Liver (tissue), 9 donors: Measurements from ENCODE around the gene BCAS2. TPM values are rescaled to one million over a fixed set of nuclear protein-coding genes. Genes with fewer than 3 reads are reported as not detected.

Experiments
- DNase-seq: peaks from one replicate; pipeline ENCODE4 v3.0.0-alpha.2; 2017; ENCODE audit warnings: low spot score
- H3K27ac ChIP-seq, 2 donors: one replicate each; pipeline ENCODE4 v1.7.0; 2013; ENCODE audit warnings: inconsistent platforms in 2 of 2, low read length in 2 of 2, control low read depth in 1 of 2, low read depth in 1 of 2, mild to moderate bottlenecking in 1 of 2
- H3K27me3 ChIP-seq, 4 donors: one replicate each; pipeline versions ENCODE4 v1.6.1 to v1.7.0; 2013; ENCODE audit warnings: low read length in 3 of 4, inconsistent platforms in 1 of 4, mild to moderate bottlenecking in 1 of 4, moderate library complexity in 1 of 4; ENCODE audit not compliant: control insufficient read depth in 4 of 4, insufficient read depth in 4 of 4
- H3K36me3 ChIP-seq, 4 donors: one replicate each; pipeline versions ENCODE4 v1.6.1 to v1.7.0; 2013; ENCODE audit warnings: low read length in 3 of 4, mild to moderate bottlenecking in 3 of 4, low read depth in 1 of 4, moderate library complexity in 1 of 4; ENCODE audit not compliant: control insufficient read depth in 4 of 4, insufficient read depth in 3 of 4
- H3K4me1 ChIP-seq, 4 donors: one replicate each; pipeline versions ENCODE4 v1.6.1 to v1.7.0; 2013; ENCODE audit warnings: low read length in 3 of 4, mild to moderate bottlenecking in 3 of 4, moderate library complexity in 1 of 4; ENCODE audit not compliant: control insufficient read depth in 4 of 4, insufficient read depth in 4 of 4
- H3K4me3 ChIP-seq, 3 donors: one replicate each; pipeline versions ENCODE4 v1.6.1 to v1.7.0; 2013; ENCODE audit warnings: low read length in 3 of 3, control low read depth in 1 of 3, low read depth in 1 of 3, mild to moderate bottlenecking in 1 of 3
- H3K9ac ChIP-seq, 2 donors: one replicate each; pipeline ENCODE4 v1.7.0; 2013; ENCODE audit warnings: low read length in 2 of 2, mild to moderate bottlenecking in 2 of 2, moderate library complexity in 2 of 2, control low read depth in 1 of 2, low read depth in 1 of 2
- H3K9me3 ChIP-seq, 4 donors: one replicate each; pipeline versions ENCODE4 v1.6.1 to v1.7.0; 2013; ENCODE audit warnings: low read length in 3 of 4; ENCODE audit not compliant: control insufficient read depth in 4 of 4
- ATF3 ChIP-seq: IDR thresholded peaks from 2 replicates; pipeline ENCODE4 v1.6.1; 2016; ENCODE audit warnings: antibody characterized with exemption
- CTCF ChIP-seq: fragments of 150-350 bp; IDR thresholded peaks from 2 replicates; pipeline ENCODE4 v1.5.1; 2017; ENCODE audit warnings: improper control_type of control experiment, low read depth, low read length; ENCODE audit not compliant: missing input control
- EGR1 ChIP-seq, 2 donors: IDR thresholded peaks; 2 replicates each; pipeline ENCODE4 v1.6.1; 2016 to 2018; ENCODE audit warnings: antibody characterized with exemption in 2 of 2, low read depth in 2 of 2
- FOXA1 ChIP-seq: IDR thresholded peaks from 2 replicates; pipeline ENCODE4 v1.6.1; 2016; ENCODE audit warnings: antibody characterized with exemption
- FOXA2 ChIP-seq: IDR thresholded peaks from 2 replicates; pipeline ENCODE4 v1.6.1; 2016; ENCODE audit warnings: antibody characterized with exemption
- GABPA ChIP-seq, 2 donors: IDR thresholded peaks in 1 of 2; conservative IDR thresholded peaks in 1 of 2; 2 replicates each; pipeline ENCODE4 v1.6.1; 2016; ENCODE audit warnings: antibody characterized with exemption in 2 of 2, mild to moderate bottlenecking in 1 of 2, moderate library complexity in 1 of 2
- HNF4A ChIP-seq, 2 donors: conservative IDR thresholded peaks; 2 replicates each; pipeline ENCODE4 v1.6.1; 2016; ENCODE audit warnings: antibody characterized with exemption in 2 of 2, mild to moderate bottlenecking in 2 of 2
- HNF4G ChIP-seq: IDR thresholded peaks from 2 replicates; pipeline ENCODE4 v1.6.1; 2016; ENCODE audit warnings: antibody characterized with exemption
- JUND ChIP-seq, 2 donors: IDR thresholded peaks; 2 replicates each; pipeline ENCODE4 v1.6.1; 2016; ENCODE audit warnings: antibody characterized with exemption in 2 of 2
- MAX ChIP-seq: IDR thresholded peaks from 2 replicates; pipeline ENCODE4 v1.6.1; 2016; ENCODE audit warnings: antibody characterized with exemption
- NR2F2 ChIP-seq: IDR thresholded peaks from 2 replicates; pipeline ENCODE4 v1.6.1; 2016; ENCODE audit warnings: antibody characterized with exemption
- RAD21 ChIP-seq, 2 donors: IDR thresholded peaks; 2 replicates each; pipeline ENCODE4 v1.6.1; 2016; ENCODE audit warnings: antibody characterized with exemption in 2 of 2, mild to moderate bottlenecking in 2 of 2
- REST ChIP-seq: IDR thresholded peaks from 2 replicates; pipeline ENCODE4 v1.6.1; 2016; ENCODE audit warnings: antibody characterized with exemption, mild to moderate bottlenecking
- RXRA ChIP-seq, 2 donors: IDR thresholded peaks; 2 replicates each; pipeline ENCODE4 v1.6.1; 2017 to 2018; ENCODE audit warnings: antibody characterized with exemption in 2 of 2, mild to moderate bottlenecking in 1 of 2
- SP1 ChIP-seq: IDR thresholded peaks from 2 replicates; pipeline ENCODE4 v1.6.1; 2018; ENCODE audit warnings: antibody characterized with exemption, mild to moderate bottlenecking
- TAF1 ChIP-seq: conservative IDR thresholded peaks from 2 replicates; pipeline ENCODE4 v1.6.1; 2016; ENCODE audit warnings: antibody characterized with exemption, mild to moderate bottlenecking
- YY1 ChIP-seq: IDR thresholded peaks from 2 replicates; pipeline ENCODE4 v1.6.1; 2016; ENCODE audit warnings: antibody characterized with exemption, mild to moderate bottlenecking
- ZBTB33 ChIP-seq: IDR thresholded peaks from 2 replicates; pipeline ENCODE4 v1.6.1; 2016; ENCODE audit warnings: antibody characterized with exemption
- WGBS: extraction: QIAGEN DNeasy Blood & Tissue Kit; methylation state at CpG from one replicate; pipeline ENCODE4 v1.1.7; 2013; 5-methylcytosine and 5-hydroxymethylcytosine counted together
- polyA plus RNA-seq, 2 donors: library from polyadenylated mRNA; stranded (reverse) in 1 of 2; unstranded in 1 of 2; fragments of 200-250 nt in 1 of 2; fragments of >200 nt in 1 of 2; fragmentation: Nextera tagmentation in 1 of 2; extraction: Ambion mirVana in 1 of 2; gene quantifications; one replicate each; pipeline versions ENCODE4 v1.2.1 to v1.2.3, GENCODE V29; 2013 to 2015
- total RNA-seq, 2 donors: library from RNA; depleted of rRNA; stranded (reverse); fragments of >200 nt; gene quantifications; one replicate each; pipeline ENCODE4 v1.2.3, GENCODE V29; 2014
- donor health status: healthy.
- donor health status: healthy.
- donor health status: healthy.
- donor health status: healthy.
- donor health status: healthy.

Gene BCAS2
- total and polyA plus RNA-seq, 4 donors: 15.7 to 33.5 (median 18.0) TPM

- peaks cover 0 to 1% (median 0%) of the 10 kb centered on the region in 4 donors for H3K4me1 ChIP-seq
- no peak overlapping the region for H3K4me3 ChIP-seq
- 94% methylated on average over 1 of the region's 1 CpG for WGBS
- TF ChIP-seq FOXA2 (no peak), YY1 (no peak), FOXA1 (no peak), CTCF (no peak)
- no peak for DNase-seq
- no peak overlapping the region for H3K9ac ChIP-seq
- no peak overlapping the region for H3K27ac ChIP-seq
- H3K27me3 ChIP-seq: no peaks in the 10 kb centered on the region
- peaks cover 0 to 11% (median 8%) of the 10 kb centered on the region in 4 donors for H3K36me3 ChIP-seq
- H3K9me3 ChIP-seq: no peaks in the 10 kb centered on the region
These were observed 20.1 kb downstream of the BCAS2 start for GRCh38 chr1:114561333-114561732.

GRCh38 chr1:114559356-114559755 is 22.1 kb downstream of the BCAS2 start:
- H3K27ac ChIP-seq: no peak overlapping the region
- 89% methylated on average over 3 of the region's 3 CpGs for WGBS
- no peak overlapping the region for H3K4me3 ChIP-seq
- no peaks in the 10 kb centered on the region for H3K36me3 ChIP-seq
- no peaks in the 10 kb centered on the region for H3K9me3 ChIP-seq
- H3K27me3 ChIP-seq: no peaks in the 10 kb centered on the region
- no peak for DNase-seq
- peaks cover 0 to 1% (median 0%) of the 10 kb centered on the region in 4 donors for H3K4me1 ChIP-seq
- H3K9ac ChIP-seq: no peak overlapping the region
- no peak for TF ChIP-seq GABPA (IDR thresholded peaks at IDR 0.05 in 1 of 2, conservative IDR thresholded peaks at IDR 0.05 in 1 of 2)
- TF ChIP-seq RXRA (IDR thresholded peaks at IDR 0.05): no peak
- TF ChIP-seq NR2F2: no peak
- no peak for TF ChIP-seq SP1
- TF ChIP-seq ATF3: no peak
- no peak for TF ChIP-seq CTCF
- no peak for TF ChIP-seq FOXA2
- TF ChIP-seq MAX: no peak
- no peak for TF ChIP-seq TAF1
- TF ChIP-seq JUND (IDR thresholded peaks at IDR 0.05): no peak
- no peak for TF ChIP-seq REST
- TF ChIP-seq HNF4G: no peak
- no peak for TF ChIP-seq FOXA1
- no peak for TF ChIP-seq HNF4A (conservative IDR thresholded peaks at IDR 0.05)
- no peak for TF ChIP-seq YY1
- no peak for TF ChIP-seq RAD21 (IDR thresholded peaks at IDR 0.05)
- no peak for TF ChIP-seq ZBTB33
- TF ChIP-seq EGR1 (IDR thresholded peaks at IDR 0.05; ENCODE audit: low read depth in 2 of 2): no peak
